PC-9 (cell line): Measurements from ENCODE around the gene SRSF2.

Source experiments
- CTCF ChIP-seq: fragments of 200-600 bp; sonication (generic); conservative IDR thresholded peaks from 2 replicates; pipeline ENCODE4 v1.6.1; 2017; ENCODE audit warnings: mixed run types, antibody characterized with exemption, mild to moderate bottlenecking, moderate library complexity
- EZH2 ChIP-seq: fragments of 200-600 bp; sonication (generic); IDR thresholded peaks from 2 replicates; pipeline ENCODE4 v1.8.0; 2017; ENCODE audit warnings: antibody characterized with exemption, low read depth

GRCh38 chr17:76758570-76758969 lies 21.4 kb upstream of the SRSF2 start:
- TF ChIP-seq EZH2 (no peak), CTCF (no peak)
